Stimulated activated CD8-positive, alpha-beta memory T cell treated with anti-CD3 and anti-CD28 coated beads, Interleukin-4, amount 100 ng/mL, for 4 hours (primary cell): ENCODE data around the gene DAB1.

ENCODE experiments used
- DNase-seq, 2 donors: peaks; one replicate each; pipeline ENCODE4 v3.0.0-alpha.2; 2020; ENCODE audit warnings: low read depth in 2 of 2, low spot score in 1 of 2

The DAB1 gene

DNA sequence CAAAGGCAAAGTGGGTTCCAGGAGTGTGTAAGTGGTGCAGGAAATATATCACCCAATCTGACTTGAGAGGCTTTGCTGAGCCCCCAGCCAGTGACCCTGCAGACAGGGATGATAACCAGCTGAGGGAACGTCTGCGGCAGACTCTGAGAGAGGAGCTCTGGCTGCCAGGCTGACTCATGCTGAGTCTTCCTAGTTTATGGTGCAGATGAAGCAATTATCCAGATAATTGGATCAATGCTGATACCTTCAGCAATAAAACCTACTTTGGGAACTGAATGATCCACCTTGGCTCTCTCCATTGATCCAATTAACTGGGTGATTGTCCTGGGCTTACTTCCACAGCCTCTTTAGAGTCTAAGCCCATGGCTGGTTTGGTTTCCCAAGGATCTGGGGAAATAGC lies 465.3 kb downstream of the DAB1 start:
- no peak for DNase-seq

DNA sequence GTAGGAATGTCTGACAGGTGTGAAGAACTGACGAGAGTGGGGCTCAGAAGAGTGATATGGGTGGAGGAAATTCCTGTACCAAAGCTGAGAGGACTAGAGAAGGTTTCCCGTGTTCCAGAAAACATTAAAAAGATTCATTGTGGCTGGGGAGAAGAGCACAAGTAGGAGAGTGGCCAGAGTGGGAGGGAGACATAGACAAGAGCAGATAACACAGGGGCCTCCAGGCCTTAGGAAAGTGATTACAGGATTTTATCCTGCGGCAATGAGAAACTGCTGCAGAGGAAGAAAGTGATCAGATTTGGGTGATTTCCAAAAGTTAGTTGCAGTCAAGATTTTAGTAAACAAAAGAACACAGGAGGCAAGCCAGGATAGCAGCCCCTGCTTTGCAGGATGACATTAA lies 465.9 kb downstream of the DAB1 start:
- DNase-seq = no peak

DNA sequence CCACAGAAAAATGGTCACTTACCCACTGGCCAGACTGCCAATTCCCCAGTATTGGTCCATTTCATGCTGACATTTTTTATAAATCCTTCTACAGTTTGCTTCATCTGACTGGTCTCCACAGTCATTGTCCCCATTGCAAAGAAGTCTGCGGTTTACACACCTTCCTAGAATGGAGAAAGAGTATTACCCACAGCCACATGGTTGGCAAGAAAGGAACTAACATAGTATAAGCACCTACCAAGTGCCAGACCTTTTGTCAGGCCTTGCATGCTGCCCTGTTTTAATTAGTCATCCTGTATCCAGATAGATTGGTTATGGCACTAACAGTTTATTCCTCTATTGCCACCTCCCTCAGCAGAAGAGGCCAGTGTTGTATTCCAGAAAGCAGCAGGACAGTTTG lies 469.2 kb downstream of the DAB1 start:
- no peak for DNase-seq

DNA sequence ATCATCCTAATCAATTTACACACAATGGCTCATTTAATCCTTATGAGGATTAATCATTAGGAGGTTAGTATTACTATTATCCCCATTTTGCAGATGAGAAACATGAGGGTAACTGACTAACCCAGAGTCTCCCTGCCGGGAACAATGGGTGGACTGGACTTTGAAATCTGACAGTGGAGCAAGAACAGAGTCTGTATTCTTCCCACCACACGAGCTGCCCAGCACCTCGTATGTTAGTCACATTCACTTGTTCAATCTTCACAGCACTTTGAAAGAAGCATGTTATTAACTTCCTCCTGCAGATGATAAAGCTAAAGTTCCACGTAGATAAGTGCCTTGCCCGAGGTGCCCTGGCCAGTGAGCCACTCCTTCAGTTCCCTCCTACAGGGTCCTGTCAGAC lies 470.5 kb downstream of the DAB1 start:
- DNase-seq = no peak

DNA sequence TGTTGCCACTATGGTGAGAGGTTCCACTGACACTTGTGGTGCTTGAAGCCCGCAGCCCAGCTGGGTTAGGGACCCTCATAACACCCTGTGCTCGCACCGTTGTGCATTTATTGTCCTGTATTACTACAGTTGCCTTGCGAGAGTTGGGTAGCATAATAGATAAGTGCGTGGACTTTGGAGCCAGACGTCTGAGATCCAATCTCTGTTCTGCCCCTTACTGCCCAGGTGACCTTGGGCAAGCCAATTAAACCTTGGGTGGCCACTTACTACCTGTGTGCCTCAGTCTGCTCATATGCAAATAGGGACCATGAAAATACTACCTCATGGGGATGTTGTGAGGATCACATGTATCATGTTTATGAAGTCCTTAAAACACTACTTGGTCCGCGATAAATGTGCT lies 471.4 kb downstream of the DAB1 start:
- DNase-seq = no peak

DNA sequence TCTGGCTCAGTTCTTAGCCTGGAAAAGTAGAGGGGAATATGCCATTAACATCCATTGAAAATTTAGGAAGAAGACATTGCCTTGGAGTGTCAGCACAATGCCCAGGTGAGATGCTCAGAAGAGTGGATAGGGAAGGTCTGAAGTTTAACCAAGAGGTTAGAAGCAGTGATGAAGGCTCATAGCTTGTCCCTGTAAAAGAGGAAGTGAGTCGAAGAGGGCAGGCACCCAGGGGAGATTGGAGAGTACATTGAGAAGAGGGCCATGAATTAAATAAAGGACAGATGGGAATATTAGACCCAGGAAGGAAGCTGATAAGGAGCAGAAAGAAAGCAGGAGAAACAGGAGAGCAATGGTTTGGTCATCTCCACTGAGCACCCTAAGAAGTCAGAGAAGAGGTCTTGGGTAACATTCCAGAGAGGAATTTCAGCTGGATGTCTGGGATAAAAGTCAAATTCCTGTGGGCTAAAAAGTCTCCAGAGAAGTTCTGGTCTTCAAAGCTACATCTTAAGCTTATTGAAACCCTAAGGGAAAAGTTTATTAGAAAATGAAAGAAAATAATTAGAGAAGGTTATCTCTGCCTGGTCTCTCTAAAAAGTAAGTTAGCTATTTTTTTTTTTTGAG lies 475.3 kb downstream of the DAB1 start:
- no peak for DNase-seq
